Activated gamma-delta T cell treated with anti-CD3 and anti-CD28 coated beads, Interleukin-2, amount 50 U/mL, for 16 hours (primary cell): ENCODE data around the gene EEIG1.
"Not testable (repeated sequence)": the region's sequence is repeated elsewhere in the genome, so short reads cannot be mapped to it uniquely, and the experiment has no call there.

ENCODE experiments used
- DNase-seq: peaks from one replicate; pipeline ENCODE4 v3.0.0-alpha.2; 2020; ENCODE audit warnings: low read depth

Gene EEIG1

DNA sequence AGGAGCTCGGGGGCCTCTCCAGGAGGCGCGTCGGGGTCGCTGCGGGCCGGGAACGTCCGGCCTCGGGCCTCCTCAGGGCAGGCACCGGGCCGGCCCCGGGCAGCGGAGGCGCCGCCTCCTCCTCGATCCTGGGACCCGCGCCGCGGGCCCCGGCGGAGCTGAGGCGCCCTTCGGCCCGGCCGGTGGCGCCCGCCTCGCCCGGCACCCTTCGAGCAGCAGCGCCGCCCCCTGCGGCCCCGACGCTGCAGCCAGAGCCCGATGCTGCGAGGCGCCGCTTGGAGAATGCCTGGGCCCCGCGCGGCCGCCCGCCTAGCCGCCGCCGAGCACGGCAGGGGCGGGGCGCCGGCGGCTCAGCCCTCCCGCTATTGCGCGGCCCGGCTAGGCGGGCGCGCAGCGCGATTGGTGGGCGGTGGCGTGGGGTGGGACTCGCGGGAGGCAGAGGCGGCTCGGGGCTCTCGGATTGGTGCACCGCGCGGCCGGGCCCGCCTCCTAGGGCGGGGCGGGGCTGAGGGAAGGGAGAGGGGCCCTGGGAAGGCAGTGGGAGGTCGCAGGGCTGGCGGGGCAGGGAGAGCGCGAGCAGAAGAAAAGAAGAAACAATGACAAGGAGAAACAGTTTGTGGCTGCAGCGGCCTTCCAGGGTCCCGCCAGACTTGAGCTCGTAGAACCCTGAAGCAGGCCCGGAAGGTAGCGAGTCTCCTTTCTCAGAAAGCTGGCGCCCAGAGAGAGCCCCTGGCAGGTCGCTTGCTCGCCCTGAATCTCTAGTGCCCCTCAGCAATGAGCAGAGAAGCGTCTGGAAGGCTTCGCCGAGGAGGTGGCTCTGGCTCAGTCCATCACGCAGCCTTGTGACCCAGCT is at the start of gene EEIG1:
EEIG1 (minus strand) TSS at position 284 of the 853 bp plus-strand sequence. CDS start 852 bp downstream, outside the sequence.
- DNase-seq, result peak; percentile 97

DNA sequence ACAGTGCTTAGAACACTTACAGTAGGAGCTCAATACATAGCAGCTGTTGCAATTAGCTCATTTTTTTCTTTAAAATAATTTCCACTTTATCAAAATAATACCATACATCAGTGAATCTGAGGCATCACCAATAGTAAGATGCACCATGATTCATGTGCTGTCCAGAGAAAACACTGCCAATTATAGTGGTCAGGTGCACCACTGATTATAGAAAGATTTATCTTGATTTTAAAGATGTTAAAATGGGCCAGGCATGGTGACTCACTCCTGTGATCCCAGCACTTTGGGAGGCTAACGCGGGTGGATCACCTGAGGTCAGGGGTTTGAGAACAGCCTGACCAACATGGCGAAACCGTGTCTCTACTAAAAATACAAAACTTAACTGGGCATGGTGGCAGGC is 46.9 kb upstream of the EEIG1 start:
- no peak for DNase-seq

DNA sequence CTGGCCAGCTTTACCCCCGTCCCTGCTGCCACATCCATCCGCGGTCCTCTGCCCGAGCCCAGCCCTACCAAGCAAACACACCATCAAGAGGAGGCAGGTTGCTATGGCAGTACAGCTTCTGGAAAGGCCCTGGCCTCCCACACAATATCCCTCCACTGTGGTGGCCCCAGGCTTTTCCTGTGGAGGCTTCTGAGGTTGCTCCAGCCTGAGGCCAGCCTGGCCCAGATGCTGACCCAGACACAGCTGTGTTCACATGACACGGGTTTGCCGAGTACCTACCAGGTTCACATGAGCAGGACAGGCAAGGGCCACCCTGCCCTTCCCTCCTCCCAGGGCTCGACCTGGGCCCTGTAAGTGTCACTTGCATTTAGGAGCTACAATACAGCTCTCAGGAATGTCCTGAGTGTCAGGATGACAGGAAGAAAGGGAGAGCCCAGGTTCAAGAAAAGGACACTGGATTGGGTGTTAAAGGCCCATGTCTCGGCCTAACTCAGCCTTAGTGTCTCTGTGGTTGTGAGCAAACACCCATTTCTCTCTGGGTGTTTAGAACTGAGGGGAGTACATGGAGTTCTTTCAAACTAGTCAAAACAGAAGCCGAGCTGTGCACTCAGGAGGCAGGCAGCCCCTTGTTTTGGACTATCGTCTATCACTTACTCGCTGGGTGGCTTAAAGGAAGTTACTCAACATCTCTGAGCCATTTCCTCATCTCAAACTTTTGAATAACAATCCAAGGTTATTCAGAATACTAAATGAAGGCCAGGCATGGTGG is 46.2 kb upstream of the EEIG1 start:
- DNase-seq, result peak; percentile 34

DNA sequence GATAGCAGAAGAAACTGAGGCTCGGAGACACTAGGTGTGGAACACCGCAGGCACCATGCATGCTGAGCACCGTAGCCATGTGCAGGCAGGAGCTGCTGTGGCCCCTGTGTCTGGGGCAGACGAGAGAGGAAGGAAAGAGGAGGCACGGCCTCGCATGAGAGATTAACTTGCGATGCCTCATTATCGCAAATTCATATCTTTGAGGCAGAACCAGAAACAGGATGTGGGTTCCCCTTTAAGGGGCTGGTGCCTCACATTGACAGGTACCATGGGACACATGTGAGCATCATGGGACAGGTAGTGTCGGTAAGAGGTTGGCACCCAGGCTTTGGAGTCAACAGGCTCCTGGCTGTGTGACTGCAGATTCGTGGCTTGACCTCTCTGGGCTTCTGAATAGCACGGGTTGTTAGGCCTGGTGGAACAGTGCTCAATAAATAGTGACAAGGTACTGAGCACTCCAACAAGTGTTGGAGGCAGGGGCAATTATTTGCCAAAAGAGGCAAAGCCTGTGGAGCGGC is 45.5 kb upstream of the EEIG1 start:
- peak; percentile 69 for DNase-seq

DNA sequence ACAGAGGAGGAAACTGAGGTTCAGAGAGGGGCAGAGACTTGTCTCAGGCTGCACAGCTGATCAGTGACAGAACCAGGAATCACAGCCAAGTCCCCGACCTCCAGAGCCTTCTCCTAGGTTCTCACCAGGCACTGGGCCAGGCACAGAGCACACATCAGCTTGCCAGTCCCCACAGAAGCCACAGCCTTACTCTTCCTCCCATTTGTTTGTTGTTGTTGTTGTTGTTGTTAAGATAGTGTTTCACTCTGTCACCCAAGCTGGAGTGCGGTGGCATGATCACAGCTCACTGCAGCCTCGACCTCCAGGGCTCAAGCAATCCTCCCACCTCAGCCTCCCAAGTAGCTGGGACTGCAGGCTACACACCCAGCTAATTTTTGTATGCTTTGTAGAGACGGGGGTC is 44.9 kb upstream of the EEIG1 start:
- no peak for DNase-seq

DNA sequence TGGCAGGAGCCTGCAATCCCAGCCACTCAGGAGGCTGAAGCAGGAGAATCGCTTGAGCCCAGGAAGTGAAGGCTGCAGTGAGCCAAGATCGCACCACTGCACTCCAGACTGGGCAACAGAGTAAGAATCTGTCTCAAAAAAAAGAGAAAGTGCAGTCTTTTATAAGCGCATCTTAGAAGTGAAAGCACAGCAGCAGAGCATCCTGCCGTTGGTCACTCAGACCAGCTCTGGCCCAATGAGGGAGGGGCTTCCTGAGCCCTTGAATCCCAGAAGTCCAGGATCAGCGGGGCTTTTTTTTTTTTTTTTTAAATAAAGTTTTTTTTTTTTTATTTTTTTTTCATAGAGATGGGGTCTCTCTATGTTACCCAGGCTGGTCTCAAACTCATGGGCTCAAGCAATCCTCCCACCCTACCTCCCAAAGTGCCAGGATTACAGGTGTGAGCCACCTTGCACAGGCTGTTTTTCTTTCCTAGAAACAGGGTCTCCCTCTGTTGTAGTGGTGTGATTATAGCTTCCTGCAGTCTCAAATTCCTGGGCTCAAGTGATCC is 44.0 kb upstream of the EEIG1 start:
- no peak for DNase-seq

DNA sequence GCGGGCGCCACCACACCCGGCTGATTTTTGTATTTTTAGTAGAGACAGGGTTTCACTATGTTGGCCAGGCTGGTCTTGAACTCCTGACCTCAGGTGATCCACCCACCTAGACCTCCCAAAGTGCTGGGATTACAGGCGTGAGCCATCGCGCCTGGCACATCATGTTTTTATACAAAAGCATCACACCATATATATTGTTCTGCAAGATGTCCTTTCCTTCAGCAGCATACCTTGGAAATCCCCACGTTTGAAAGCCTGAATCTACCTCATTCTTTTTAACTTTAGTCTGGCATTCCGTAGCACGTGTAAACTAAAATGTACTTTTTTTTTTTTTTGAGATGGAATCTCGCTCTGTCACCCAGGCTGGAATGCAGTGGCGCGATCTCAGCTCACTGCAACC is 42.9 kb upstream of the EEIG1 start:
- not testable (repeated sequence) for DNase-seq

DNA sequence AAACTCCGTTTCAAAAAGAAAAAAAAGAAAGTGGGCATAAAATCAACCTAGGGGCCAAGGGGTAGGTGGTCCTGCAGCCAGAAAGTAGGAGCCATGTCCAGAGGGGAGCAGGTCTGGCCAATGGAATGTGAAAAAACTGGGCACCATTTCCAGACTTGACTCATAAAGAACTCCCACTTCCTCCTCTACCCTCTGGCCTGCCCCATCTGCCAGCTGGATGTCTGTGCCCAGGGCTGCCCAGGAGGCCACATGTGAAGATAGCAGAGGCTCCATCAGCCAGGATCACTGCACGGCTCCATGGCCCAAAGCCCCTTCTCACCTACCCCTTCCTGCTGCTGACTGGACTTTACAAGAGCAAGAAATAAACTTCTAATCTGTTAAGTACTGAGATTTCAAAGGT is 42.1 kb upstream of the EEIG1 start:
- no peak for DNase-seq

DNA sequence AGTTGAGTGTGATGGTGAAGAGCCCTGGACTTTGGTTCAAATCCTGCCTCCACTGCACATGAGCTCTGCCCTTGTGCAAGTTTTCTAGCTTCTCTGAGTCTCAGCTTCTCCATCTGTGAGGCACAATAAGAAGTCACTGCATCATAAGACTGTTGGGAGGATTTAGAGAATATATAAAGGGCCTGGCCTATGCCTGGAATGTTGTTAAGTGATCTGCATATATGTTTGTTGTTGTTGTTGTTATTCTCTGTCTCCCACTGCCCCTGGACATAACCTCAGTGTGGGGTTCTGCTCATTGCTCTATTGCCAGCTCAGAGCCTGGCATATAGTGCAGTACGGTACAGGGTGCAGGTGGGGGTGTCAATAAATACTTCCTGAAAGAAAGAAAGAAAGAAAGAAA is 40.3 kb upstream of the EEIG1 start:
- no peak for DNase-seq

DNA sequence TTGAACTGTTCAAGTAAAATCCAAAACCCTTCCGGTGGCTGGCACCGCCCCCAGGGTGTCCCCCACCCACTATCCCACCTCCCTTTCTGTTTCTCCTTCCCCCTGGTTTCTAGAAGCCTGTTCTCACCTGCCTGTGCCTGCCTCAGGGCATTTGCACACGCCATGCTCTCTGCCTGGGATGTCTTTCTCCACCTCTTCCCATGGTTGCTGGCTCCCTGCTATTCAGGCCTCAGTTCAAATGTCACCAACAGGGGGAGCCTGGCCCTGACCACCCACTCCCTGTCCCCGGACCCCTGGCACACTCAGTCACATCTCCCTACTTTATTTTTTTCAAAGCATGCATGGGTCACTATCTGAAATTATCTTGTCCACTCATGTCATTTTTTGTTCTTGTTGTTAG is 39.9 kb upstream of the EEIG1 start:
- no peak for DNase-seq

DNA sequence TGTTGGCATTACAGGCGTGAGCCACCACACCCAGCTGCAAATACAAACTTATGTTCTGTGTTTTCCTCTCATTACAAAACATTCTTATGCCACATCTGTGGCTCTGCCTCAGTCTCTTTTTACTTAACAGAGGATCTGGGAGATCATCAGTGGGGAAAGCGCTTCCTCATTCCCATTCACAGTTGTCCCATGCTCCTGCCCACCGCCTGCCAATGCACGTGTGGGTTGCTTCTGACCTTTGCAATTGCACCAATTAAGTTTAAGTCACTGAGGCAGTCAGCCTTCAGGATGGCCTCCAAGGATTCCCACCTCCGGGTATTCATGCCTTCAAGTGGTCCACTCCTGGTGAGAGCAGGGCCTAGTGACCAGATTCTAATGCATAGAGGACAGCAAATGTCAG is 34.9 kb upstream of the EEIG1 start:
- no peak for DNase-seq

DNA sequence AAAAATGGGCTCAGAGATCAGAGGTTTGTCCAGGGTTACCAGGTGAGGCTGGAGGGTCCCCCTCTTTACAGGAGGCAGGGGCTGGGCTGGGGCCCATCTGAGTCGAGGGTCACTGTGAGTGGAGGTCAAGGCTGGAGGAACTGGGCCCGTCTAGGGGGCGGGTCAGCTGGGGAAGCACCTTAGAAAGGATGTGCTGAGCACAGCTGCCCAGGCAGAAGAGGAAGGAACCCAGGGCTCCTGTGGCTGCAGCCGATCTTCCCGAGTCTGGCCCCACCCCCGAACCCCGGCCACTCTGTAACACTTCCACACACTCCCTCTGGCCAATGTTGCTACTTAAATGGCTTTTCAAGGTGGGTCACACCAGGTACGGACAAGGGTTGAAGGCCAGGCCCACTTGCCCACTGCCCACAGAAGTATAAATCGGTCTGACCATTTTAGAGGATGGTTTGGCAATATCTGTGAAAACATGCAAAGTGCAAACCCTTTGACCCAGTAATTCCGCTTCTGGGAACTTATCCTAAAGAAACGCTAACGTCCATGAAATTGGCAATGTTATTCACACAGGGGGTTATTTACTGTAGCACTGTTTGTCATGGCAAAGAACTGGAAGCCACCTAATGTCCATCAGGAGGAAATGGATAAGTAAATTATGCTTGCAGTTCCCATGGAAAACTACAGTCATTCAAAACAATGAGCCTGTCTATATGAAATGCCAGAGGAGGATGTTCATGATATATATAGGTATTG is 30.5 kb upstream of the EEIG1 start:
- DNase-seq, result no peak

DNA sequence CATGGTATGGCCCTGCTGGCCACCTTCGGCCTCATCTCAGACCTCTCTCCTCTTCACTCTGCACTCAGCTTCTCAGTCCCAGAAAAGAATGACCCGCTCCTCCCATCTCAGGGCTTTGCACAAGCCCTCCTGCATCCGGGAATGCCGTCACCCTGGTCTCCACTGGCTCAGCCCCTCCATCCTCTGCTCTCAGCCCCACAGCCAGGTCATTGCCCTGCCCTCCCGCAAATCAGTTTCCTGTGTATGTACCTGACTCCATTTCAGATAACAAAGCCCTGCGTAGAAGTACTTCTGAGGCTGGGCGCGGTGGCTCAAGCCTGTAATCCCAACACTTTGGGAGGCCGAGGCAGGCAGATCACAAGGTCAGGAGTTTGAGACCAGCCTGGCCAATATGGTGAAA is 28.9 kb upstream of the EEIG1 start:
- DNase-seq, result no peak

DNA sequence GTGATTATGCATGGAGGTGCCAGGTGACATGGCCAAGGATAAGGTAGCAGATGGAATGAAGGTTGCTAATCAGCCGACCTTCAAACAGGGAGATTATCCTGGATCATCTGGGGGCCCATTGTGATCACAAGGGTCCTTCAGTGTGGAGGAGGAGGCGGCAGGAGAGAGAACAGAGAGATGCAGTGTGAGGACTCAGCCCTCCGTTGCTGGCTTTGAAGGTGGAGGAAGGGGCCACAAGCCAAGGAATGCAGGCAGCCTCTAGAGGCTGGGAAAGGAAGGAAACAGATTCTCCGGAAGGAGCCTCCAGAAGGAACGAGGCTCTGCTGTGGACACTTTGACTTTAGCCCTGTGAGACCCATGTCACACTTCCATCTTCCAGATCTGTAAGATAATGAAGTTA is 27.4 kb upstream of the EEIG1 start:
- no peak for DNase-seq

DNA sequence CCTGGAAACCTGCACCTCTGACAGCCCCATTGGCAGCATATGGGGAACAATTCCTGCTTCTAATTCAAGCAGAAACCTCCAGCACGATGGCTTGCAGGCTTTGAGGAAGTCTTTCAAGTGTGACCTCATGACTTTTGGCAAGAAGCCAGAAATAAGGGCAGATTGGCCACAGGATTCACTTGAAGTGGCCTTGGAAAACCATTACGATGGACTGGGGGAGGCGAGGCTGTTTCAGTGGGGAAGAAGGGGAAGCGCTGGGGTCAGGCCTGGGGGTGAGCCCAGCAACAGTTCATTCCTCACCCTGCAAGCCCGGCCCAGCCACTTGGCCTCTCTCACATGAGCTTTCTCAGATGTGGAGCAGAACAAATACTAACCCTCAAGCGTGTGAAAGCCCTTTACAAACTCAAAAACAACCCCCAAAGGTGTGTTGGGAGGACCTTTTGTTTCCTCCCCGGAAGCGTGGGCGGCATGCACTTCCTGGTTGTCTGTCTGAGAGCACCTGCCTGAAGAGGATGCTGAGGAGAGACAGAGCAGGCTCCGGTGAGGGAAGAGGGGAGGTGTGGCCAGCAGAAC is 26.9 kb upstream of the EEIG1 start:
- DNase-seq, result peak; percentile 86

DNA sequence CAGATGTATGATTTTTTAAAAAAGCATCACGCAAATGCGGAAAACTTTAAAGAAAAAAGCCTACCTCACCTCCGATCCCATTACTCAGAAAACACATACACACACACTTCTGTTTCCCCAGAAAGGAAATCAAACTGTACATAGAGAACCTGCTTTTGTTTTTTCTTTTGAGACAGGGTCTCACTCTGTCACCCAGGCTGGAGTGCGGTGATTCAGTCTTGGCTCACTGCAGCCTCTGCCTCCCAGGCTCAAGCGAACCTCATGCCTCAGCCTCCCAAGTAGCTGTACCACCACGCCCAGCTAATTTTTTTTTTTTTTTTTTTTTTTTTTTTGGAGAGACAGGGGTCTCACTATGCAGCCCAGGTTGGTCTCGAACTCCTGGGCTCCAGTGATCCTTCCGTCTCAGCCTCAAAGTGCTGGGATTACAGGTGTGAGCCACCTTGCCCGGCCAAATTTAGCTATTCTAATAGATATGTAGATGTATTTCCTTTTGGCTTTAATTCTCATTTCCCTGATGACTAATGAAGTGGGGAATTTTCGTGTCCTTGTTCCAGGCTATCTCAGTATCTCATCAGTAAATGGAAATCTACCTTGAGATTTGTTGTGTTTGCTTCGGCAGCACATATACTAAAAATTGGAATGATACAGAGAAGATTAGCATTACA is 25.7 kb upstream of the EEIG1 start:
- no peak for DNase-seq

DNA sequence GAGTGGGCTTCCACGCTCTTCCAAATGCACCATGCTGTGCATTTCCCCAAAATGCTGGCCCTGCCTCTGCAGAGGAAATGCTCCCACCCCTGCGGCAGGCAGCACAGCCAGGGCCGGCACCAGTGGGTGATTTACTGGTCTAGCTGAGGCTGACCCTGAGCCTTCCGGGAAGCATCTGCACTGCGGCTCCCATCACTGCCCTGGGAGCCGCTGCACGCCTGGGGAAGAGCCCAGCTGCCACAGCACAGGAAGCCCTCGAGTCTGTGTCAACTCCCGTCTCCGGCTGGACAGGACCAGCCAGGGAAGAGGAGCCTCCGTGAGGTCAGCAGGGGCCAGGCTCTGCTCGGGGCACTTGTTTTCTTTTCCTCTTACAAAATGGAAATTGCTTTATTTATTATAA is 25.1 kb upstream of the EEIG1 start:
- DNase-seq, result no peak

DNA sequence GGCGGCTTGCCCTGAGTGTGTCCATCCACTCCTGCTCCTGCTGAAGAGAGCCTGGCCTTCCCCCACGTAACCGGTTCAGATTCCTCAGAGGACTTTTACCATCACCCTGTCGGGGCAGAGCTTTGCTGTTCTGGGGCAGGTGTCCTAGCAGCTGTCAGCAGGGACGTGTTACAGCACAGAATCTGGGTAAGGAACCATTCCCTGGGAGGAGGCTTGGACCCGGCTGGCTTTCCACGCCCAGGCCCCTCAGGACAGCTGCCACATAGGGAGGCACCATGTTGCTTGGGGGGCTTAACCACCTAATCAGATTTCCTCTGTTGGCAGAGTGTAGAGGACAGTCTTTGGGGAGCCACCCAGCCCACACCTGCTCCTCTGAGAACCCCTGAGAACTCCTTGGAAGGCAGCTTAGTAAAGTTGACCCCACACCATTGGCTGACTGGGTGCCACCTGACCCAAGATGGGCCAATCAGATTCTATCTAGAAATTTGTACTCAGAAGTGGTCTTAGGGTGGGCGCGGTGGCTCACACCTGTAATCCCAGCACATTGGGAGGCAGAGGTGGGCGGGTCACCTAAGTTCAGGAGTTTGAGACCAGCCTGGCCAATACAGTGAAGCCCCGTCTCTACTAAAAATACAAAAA is 23.3 kb upstream of the EEIG1 start:
- no peak for DNase-seq

DNA sequence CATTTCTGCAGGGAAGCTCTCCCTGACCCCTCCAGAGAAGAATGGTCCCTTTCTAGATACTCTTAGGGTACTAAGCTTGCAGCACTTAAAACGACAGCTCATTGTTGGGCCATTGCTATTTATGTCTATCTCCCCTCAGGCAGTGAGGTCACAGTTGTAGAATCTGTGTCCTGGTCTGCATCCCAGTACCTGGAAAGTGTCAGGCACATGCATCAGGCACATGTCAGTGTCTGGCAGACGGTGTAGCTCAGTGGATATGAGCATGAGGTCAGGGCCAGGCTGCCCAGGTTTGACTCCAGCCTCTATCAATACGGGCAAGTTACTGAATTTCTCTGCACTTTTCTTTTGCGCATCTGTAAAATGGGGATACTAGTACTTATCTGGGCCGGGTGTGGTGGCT is 22.2 kb upstream of the EEIG1 start:
- no peak for DNase-seq

DNA sequence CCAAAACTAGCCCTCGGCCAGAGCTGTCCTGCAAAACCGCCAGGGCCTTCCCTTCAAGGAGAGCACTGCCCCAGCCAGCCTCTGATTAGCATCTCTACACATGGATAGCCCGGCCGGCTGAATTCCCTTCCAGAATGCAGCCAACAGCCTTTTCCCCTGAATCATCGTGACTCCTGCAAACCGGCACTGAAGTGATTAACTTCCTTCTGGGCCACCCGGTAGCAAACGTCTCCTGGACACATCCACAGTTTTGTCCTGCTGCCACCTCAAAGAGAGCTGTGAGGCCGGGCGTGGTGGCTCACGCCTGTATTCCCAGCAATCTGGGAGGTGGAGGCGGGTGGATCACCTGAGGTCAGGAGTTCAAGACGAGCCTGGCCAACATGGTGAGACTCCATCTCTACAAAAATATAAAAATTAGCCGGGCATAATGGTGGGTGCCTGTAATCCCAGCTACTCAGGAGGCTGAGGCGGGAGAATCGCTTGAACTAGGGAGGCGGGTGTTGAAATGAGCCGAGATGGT is 21.1 kb upstream of the EEIG1 start:
- no peak for DNase-seq
